ENCODE data around the gene PIGV. TPM values are rescaled to one million over a fixed set of nuclear protein-coding genes. Genes with fewer than 3 reads are reported as not detected.

PIGV gene
- total RNA-seq, 2 donors from 2014 or later, result 6.4 to 13.8 TPM

- no peak for TF ChIP-seq CTCF (IDR thresholded peaks at IDR 0.05)
- peaks cover 0 to 63% of the 10 kb centered on the region in 2 donors for H3K4me1 ChIP-seq
- DNase-seq (ENCODE audit: low spot score), result no peak
- peak overlapping the region; percentile 54 to 99 for H3K27ac ChIP-seq
- no peaks in the 10 kb centered on the region for H3K9me3 ChIP-seq
- H3K27me3 ChIP-seq, result no peaks in the 10 kb centered on the region
- peaks cover 22% of the 10 kb centered on the region for H3K36me3 ChIP-seq
- H3K4me3 ChIP-seq, result no peak overlapping the region
These were observed 4.1 kb upstream of the PIGV start for GRCh38 chr1:26783646-26784022.

DNA sequence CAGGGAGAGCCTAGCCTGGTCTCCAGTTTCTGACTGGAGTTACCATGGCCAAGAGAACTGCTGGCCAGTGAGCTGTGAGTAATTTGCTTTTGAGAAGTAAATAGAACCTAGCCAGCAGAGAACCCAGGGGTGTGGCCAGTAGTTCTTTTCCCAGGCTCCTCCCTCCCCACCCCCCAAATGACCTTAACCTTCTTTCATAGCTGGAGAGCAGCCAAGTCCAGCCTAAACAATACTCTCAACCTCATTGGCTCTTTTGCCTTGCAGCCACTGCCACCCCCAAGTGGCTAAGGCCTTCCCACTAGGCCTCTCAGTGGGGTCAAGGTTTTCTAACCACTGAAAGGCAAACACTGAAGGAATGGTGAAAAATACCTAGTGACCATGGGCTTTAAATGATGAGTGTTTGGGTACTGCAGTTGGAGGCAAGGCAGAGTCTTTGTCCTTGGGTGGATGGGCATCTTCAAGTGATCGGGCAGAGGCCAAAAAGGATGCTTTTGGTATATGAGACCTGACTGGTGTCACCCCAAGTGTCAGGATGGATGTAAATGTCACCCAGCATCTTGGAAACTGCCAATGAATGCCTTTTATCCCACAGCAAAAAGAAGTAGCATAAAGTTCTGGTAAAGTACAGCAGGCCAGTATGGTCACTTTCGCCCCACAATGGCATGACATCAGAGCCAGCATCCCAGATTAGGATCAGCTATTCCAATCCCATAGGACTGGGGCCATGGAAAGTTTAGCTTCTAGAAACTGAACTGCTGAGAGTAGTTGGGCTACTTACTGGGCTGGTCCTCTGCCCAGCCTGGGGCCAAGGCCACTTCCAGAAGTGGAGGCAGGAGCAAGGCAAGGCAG, 3.5 kb upstream of the PIGV start:
- TF ChIP-seq CTCF (IDR thresholded peaks at IDR 0.05), result peak in 1 of 2 donors; percentile 38
- Histone ChIP-seq H3K4me1 (peaks cover 0 to 63% of the 10 kb centered on the region in 2 donors), H3K27me3 (no peaks in the 10 kb centered on the region), H3K36me3 (peaks cover 16% of the 10 kb centered on the region), H3K9me3 (no peaks in the 10 kb centered on the region), H3K4me3 (no peak overlapping the region), H3K27ac (peak overlapping the region; percentile 54 to 99)
- peak; percentile 85 for DNase-seq (ENCODE audit: low spot score)

DNA sequence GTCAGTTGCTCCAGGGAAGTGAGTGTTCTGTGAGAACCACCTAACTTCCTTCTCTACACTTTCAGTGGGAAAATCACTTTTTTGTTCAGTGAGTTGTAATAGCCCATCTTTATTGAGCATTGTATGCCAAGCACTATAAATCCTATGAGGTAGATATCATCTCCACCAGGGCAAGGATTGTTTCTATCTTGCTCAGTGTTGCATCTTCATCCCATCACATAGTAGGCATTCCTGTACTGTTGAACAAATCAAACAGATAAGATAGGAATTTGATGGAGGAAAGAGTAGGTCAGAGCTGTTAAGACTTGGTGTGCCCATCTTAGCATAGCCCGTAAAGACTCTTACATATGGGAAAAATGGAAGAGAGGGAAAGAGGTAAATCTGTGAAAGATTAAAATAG, 2.9 kb upstream of the PIGV start:
- H3K4me1 ChIP-seq, result peaks cover 0 to 70% of the 10 kb centered on the region in 2 donors
- no peak for DNase-seq (ENCODE audit: low spot score)
- TF ChIP-seq CTCF (IDR thresholded peaks at IDR 0.05), result no peak
- H3K4me3 ChIP-seq, result no peak overlapping the region
- no peaks in the 10 kb centered on the region for H3K9me3 ChIP-seq
- H3K27ac ChIP-seq, result peak overlapping the region; percentile 54 to 99
- peaks cover 9% of the 10 kb centered on the region for H3K36me3 ChIP-seq
- H3K27me3 ChIP-seq, result no peaks in the 10 kb centered on the region

GRCh38 chr1:26785611-26786436, 1.9 kb upstream of the PIGV start:
- Histone ChIP-seq H3K4me3 (no peak overlapping the region), H3K4me1 (peaks cover 0 to 74% of the 10 kb centered on the region in 2 donors), H3K36me3 (no peaks in the 10 kb centered on the region), H3K9me3 (no peaks in the 10 kb centered on the region), H3K27ac (peak overlapping the region; percentile 99 to 100), H3K27me3 (no peaks in the 10 kb centered on the region)
- no peak for DNase-seq (ENCODE audit: low spot score)
- TF ChIP-seq CTCF (IDR thresholded peaks at IDR 0.05), result no peak

- Histone ChIP-seq H3K27me3 (no peaks in the 10 kb centered on the region), H3K36me3 (no peaks in the 10 kb centered on the region), H3K27ac (peak overlapping the region; percentile 99 to 100), H3K4me3 (peak overlapping the region; percentile 56 to 68), H3K4me1 (peaks cover 0 to 76% of the 10 kb centered on the region in 2 donors), H3K9me3 (no peaks in the 10 kb centered on the region)
- peak; percentile 81 for DNase-seq (ENCODE audit: low spot score)
- no peak for TF ChIP-seq CTCF (IDR thresholded peaks at IDR 0.05)
These were observed 1.0 kb upstream of the PIGV start for GRCh38 chr1:26786437-26787380.
